SK-N-SH treated with all-trans-retinoic acid at 6 μM for 48 hours (cell line): ENCODE data around the gene KCNE2.

Source experiments
- ATAC-seq: fragments of 200-7000 bp; cut with Tn5 transposase; 3 replicates; pipeline ENCODE4 v1.9.1; 2020; ENCODE audit warnings: mild to moderate bottlenecking, moderate library complexity
- ARNTL ChIP-seq: fragments of 450-650 bp; formaldehyde crosslinking; IDR thresholded peaks from 2 replicates; pipeline ENCODE4 v1.5.0; 2020; ENCODE audit warnings: low read depth, mild to moderate bottlenecking, moderate library complexity, borderline replicate concordance
- BACH2 ChIP-seq: fragments of 250-450 bp; sonication (Bioruptor Pico); IDR thresholded peaks from 2 replicates; pipeline ENCODE4 v1.9.0; 2021; ENCODE audit warnings: mild to moderate bottlenecking, borderline replicate concordance
- CSDC2 ChIP-seq: fragments of 250-450 bp; sonication (Bioruptor Pico); IDR thresholded peaks from 2 replicates; pipeline ENCODE4 v1.5.0; 2020; ENCODE audit warnings: mild to moderate bottlenecking, moderate library complexity
- ESRRG ChIP-seq: fragments of 250-450 bp; sonication (Bioruptor Pico); IDR thresholded peaks from 2 replicates; pipeline ENCODE4 v1.6.1; 2021; ENCODE audit warnings: mild to moderate bottlenecking
- GLIS3 ChIP-seq: fragments of 250-450 bp; sonication (Bioruptor Pico); IDR thresholded peaks from 2 replicates; pipeline ENCODE4 v1.5.0; 2020; ENCODE audit warnings: mild to moderate bottlenecking, moderate library complexity
- ISL1 ChIP-seq: fragments of 250-450 bp; sonication (Bioruptor Pico); IDR thresholded peaks from 2 replicates; pipeline ENCODE4 v2.1.2; 2022; ENCODE audit warnings: mild to moderate bottlenecking, moderate library complexity
- OSR1 ChIP-seq: fragments of 250-450 bp; sonication (Bioruptor Pico); IDR thresholded peaks from 2 replicates; pipeline ENCODE4 v1.8.0; 2022; ENCODE audit warnings: moderate library complexity, mild to moderate bottlenecking, inconsistent platforms
- POU6F1 ChIP-seq: fragments of 250-450 bp; sonication (Bioruptor Pico); IDR thresholded peaks from 2 replicates; pipeline ENCODE4 v1.8.0; 2021; ENCODE audit warnings: low read depth, mild to moderate bottlenecking, moderate library complexity, borderline replicate concordance
- PPARA ChIP-seq: fragments of 250-450 bp; sonication (Bioruptor Pico); IDR thresholded peaks from 2 replicates; pipeline ENCODE4 v1.5.0; 2020; ENCODE audit warnings: mild to moderate bottlenecking, borderline replicate concordance
- SNAI2 ChIP-seq: fragments of 250-450 bp; sonication (Bioruptor Pico); IDR thresholded peaks from 2 replicates; pipeline ENCODE4 v1.5.0; 2020; ENCODE audit warnings: mild to moderate bottlenecking, moderate library complexity
- TCF4 ChIP-seq: fragments of 250-450 bp; sonication (Bioruptor Pico); IDR thresholded peaks from 2 replicates; pipeline ENCODE4 v1.8.0; 2021; ENCODE audit warnings: mild to moderate bottlenecking, moderate library complexity, borderline replicate concordance
- ZFP3 ChIP-seq: fragments of 250-450 bp; sonication (Bioruptor Pico); IDR thresholded peaks from 2 replicates; pipeline ENCODE4 v1.5.0; 2020; ENCODE audit warnings: mild to moderate bottlenecking, moderate library complexity
- ZFP30 ChIP-seq: fragments of 450-650 bp; formaldehyde crosslinking; IDR thresholded peaks from 2 replicates; pipeline ENCODE4 v1.5.0; 2022; ENCODE audit warnings: mild to moderate bottlenecking, moderate library complexity
- ZNF565 ChIP-seq: fragments of 450-650 bp; formaldehyde crosslinking; conservative IDR thresholded peaks from 2 replicates; pipeline ENCODE4 v1.5.0; 2020; ENCODE audit warnings: low read depth, mild to moderate bottlenecking, moderate library complexity
- ZNF70 ChIP-seq: fragments of 450-650 bp; formaldehyde crosslinking; IDR thresholded peaks from 2 replicates; pipeline ENCODE4 v1.5.0; 2020; ENCODE audit warnings: mild to moderate bottlenecking, moderate library complexity
- ZNF8 ChIP-seq: fragments of 450-650 bp; formaldehyde crosslinking; IDR thresholded peaks from 2 replicates; pipeline ENCODE4 v1.5.0; 2020; ENCODE audit warnings: mild to moderate bottlenecking, moderate library complexity
- TF ChIP-seq, protein P1 (sequence below): fragments of 250-450 bp; sonication (Bioruptor Pico); IDR thresholded peaks from 2 replicates; pipeline ENCODE4 v1.5.0; 2020; ENCODE audit warnings: mild to moderate bottlenecking, moderate library complexity
- TF ChIP-seq, protein P2 (sequence below): fragments of 250-450 bp; sonication (Bioruptor Pico); IDR thresholded peaks from 2 replicates; pipeline ENCODE4 v1.5.1; 2020; ENCODE audit warnings: low read depth, mild to moderate bottlenecking, moderate library complexity
- TF ChIP-seq, protein P3 (sequence below): fragments of 250-450 bp; sonication (Bioruptor Pico); IDR thresholded peaks from 2 replicates; pipeline ENCODE4 v1.5.1; 2021; ENCODE audit warnings: mild to moderate bottlenecking, moderate library complexity
- TF ChIP-seq, protein P4 (sequence below): fragments of 250-450 bp; sonication (Bioruptor Pico); IDR thresholded peaks from 2 replicates; pipeline ENCODE4 v1.8.0; 2020; ENCODE audit warnings: mild to moderate bottlenecking, moderate library complexity, borderline replicate concordance

KCNE2 gene

DNA sequence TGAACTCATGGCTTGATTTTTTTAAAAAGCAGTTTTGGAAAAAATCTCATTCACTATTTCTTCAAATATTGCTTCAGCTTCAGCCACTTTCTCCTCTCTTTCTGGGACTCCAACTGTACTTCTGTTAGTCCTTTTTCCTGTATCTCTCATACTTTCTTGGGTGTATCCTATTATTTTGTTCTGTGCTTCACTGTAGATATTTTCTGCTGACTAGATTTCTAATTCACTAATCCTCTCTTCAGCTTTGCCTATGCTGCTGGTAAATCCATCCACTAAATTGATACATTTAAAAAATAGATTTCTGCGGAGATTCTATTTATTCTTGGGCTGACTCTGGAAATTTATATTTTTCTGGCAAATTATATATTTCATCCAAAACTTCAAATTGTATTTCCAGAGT is 4.9 kb upstream of the KCNE2 start (continued):
- TF ChIP-seq, protein P1, sequence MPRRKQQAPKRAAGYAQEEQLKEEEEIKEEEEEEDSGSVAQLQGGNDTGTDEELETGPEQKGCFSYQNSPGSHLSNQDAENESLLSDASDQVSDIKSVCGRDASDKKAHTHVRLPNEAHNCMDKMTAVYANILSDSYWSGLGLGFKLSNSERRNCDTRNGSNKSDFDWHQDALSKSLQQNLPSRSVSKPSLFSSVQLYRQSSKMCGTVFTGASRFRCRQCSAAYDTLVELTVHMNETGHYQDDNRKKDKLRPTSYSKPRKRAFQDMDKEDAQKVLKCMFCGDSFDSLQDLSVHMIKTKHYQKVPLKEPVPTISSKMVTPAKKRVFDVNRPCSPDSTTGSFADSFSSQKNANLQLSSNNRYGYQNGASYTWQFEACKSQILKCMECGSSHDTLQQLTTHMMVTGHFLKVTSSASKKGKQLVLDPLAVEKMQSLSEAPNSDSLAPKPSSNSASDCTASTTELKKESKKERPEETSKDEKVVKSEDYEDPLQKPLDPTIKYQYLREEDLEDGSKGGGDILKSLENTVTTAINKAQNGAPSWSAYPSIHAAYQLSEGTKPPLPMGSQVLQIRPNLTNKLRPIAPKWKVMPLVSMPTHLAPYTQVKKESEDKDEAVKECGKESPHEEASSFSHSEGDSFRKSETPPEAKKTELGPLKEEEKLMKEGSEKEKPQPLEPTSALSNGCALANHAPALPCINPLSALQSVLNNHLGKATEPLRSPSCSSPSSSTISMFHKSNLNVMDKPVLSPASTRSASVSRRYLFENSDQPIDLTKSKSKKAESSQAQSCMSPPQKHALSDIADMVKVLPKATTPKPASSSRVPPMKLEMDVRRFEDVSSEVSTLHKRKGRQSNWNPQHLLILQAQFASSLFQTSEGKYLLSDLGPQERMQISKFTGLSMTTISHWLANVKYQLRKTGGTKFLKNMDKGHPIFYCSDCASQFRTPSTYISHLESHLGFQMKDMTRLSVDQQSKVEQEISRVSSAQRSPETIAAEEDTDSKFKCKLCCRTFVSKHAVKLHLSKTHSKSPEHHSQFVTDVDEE (CRISPR knock-in tag), result no peak
- TF ChIP-seq, protein P2, sequence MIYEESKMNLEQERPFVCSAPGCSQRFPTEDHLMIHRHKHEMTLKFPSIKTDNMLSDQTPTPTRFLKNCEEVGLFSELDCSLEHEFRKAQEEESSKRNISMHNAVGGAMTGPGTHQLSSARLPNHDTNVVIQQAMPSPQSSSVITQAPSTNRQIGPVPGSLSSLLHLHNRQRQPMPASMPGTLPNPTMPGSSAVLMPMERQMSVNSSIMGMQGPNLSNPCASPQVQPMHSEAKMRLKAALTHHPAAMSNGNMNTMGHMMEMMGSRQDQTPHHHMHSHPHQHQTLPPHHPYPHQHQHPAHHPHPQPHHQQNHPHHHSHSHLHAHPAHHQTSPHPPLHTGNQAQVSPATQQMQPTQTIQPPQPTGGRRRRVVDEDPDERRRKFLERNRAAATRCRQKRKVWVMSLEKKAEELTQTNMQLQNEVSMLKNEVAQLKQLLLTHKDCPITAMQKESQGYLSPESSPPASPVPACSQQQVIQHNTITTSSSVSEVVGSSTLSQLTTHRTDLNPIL (CRISPR knock-in tag), result no peak
- 0 out of 2 replicates have a peak, but pooled peaks have one; percentile 53 for TF ChIP-seq ZNF8 (CRISPR knock-in tag)
- TF ChIP-seq, all 23 proteins: peak for 2

GRCh38 chr21:34360488-34361241 is 3.1 kb upstream of the KCNE2 start:
- TF ChIP-seq OSR1 (CRISPR knock-in tag) (no peak), ZNF70 (CRISPR knock-in tag) (no peak), CSDC2 (CRISPR knock-in tag) (no peak), ZFP3 (no peak), ZFP30 (CRISPR knock-in tag) (no peak), PPARA (CRISPR knock-in tag) (no peak), ISL1 (CRISPR knock-in tag) (no peak), ARNTL (CRISPR knock-in tag) (no peak), ZNF565 (CRISPR knock-in tag) (no peak), BACH2 (CRISPR knock-in tag) (no peak), TCF4 (CRISPR knock-in tag) (no peak), ZNF8 (CRISPR knock-in tag) (no peak), SNAI2 (no peak), GLIS3 (CRISPR knock-in tag) (no peak)
- TF ChIP-seq, protein P1 (CRISPR knock-in tag), result no peak
- TF ChIP-seq, protein P3, sequence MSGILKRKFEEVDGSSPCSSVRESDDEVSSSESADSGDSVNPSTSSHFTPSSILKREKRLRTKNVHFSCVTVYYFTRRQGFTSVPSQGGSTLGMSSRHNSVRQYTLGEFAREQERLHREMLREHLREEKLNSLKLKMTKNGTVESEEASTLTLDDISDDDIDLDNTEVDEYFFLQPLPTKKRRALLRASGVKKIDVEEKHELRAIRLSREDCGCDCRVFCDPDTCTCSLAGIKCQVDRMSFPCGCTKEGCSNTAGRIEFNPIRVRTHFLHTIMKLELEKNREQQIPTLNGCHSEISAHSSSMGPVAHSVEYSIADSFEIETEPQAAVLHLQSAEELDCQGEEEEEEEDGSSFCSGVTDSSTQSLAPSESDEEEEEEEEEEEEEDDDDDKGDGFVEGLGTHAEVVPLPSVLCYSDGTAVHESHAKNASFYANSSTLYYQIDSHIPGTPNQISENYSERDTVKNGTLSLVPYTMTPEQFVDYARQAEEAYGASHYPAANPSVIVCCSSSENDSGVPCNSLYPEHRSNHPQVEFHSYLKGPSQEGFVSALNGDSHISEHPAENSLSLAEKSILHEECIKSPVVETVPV (CRISPR knock-in tag), result no peak
- TF ChIP-seq, protein P4, sequence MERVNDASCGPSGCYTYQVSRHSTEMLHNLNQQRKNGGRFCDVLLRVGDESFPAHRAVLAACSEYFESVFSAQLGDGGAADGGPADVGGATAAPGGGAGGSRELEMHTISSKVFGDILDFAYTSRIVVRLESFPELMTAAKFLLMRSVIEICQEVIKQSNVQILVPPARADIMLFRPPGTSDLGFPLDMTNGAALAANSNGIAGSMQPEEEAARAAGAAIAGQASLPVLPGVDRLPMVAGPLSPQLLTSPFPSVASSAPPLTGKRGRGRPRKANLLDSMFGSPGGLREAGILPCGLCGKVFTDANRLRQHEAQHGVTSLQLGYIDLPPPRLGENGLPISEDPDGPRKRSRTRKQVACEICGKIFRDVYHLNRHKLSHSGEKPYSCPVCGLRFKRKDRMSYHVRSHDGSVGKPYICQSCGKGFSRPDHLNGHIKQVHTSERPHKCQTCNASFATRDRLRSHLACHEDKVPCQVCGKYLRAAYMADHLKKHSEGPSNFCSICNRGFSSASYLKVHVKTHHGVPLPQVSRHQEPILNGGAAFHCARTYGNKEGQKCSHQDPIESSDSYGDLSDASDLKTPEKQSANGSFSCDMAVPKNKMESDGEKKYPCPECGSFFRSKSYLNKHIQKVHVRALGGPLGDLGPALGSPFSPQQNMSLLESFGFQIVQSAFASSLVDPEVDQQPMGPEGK (CRISPR knock-in tag), result no peak
- no peak for ATAC-seq

DNA sequence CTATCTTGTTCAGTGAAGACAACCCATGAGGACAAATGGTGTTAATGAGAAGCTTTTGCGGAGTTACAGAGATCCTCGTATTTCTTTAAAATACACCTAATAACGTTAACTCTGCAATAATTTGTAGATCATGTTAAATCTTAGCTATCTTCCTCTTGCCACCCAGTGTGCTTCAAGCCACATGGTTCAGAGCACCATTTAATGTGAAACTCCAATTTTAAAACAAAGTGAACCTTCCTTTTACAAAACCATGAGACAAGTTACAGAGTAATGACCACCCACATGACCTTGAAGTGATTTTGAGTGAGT is 1.7 kb upstream of the KCNE2 start:
- peak; percentile 37 for ATAC-seq
- TF ChIP-seq CSDC2 (CRISPR knock-in tag), result no peak
- no peak for TF ChIP-seq ZFP3
- TF ChIP-seq, protein P4 (CRISPR knock-in tag), result no peak
- no peak for TF ChIP-seq ZNF70 (CRISPR knock-in tag)
- TF ChIP-seq GLIS3 (CRISPR knock-in tag), result no peak
- TF ChIP-seq ZNF8 (CRISPR knock-in tag), result no peak
- TF ChIP-seq, protein P2 (CRISPR knock-in tag), result no peak
- TF ChIP-seq BACH2 (CRISPR knock-in tag), result no peak
- no peak for TF ChIP-seq ZFP30 (CRISPR knock-in tag)
- TF ChIP-seq ESRRG (CRISPR knock-in tag), result no peak
- TF ChIP-seq ARNTL (CRISPR knock-in tag), result no peak
- no peak for TF ChIP-seq ISL1 (CRISPR knock-in tag)
- TF ChIP-seq OSR1 (CRISPR knock-in tag), result no peak
- no peak for TF ChIP-seq POU6F1 (CRISPR knock-in tag)
